Astrocyte of the spinal cord (primary cell): ENCODE measurements around the gene SUPT3H.

ENCODE experiments used
- DNase-seq: peaks from one replicate; pipeline ENCODE4 v3.0.0; 2011; ENCODE audit warnings: low read depth, low spot score
- H3K4me3 ChIP-seq: 2 replicates; pipeline ENCODE4 v1.5.1; 2011; ENCODE audit warnings: low read depth, mild to moderate bottlenecking, low read length, moderate library complexity
- in situ Hi-C: cut with HindIII; loops from 2 replicates; pipeline ENCODE4 v1.10.0; 2017; ENCODE audit warnings: low sequenced_read_pairs
- TF ChIP-seq, protein P1 (sequence below): IDR thresholded peaks from 2 replicates; pipeline ENCODE4 v1.5.1; 2012; ENCODE audit warnings: low read depth, mild to moderate bottlenecking, low read length, inconsistent platforms

Gene SUPT3H

DNA sequence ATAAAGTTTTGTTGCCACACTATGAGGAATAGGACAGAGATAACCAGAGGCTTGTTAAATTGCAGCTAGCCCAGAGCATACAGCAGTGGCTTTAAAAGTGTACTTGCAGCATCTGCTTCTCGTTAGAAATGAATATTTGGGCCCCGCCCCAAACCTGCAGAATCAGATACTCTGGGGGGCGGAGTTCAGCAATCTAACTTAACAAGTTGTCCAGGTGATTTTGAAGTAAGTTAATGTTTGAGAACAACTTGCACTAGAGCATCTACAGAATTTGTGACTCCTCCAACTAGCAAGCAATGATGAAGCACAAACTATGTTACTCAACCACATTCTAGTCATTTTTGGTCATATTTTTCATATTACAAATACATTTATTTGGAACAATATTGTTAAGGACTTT lies 10.6 kb upstream of the SUPT3H start:
- in situ Hi-C loops, result no loop called here
- no peak for DNase-seq
- TF ChIP-seq, protein P1, sequence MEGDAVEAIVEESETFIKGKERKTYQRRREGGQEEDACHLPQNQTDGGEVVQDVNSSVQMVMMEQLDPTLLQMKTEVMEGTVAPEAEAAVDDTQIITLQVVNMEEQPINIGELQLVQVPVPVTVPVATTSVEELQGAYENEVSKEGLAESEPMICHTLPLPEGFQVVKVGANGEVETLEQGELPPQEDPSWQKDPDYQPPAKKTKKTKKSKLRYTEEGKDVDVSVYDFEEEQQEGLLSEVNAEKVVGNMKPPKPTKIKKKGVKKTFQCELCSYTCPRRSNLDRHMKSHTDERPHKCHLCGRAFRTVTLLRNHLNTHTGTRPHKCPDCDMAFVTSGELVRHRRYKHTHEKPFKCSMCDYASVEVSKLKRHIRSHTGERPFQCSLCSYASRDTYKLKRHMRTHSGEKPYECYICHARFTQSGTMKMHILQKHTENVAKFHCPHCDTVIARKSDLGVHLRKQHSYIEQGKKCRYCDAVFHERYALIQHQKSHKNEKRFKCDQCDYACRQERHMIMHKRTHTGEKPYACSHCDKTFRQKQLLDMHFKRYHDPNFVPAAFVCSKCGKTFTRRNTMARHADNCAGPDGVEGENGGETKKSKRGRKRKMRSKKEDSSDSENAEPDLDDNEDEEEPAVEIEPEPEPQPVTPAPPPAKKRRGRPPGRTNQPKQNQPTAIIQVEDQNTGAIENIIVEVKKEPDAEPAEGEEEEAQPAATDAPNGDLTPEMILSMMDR, result no peak

DNA sequence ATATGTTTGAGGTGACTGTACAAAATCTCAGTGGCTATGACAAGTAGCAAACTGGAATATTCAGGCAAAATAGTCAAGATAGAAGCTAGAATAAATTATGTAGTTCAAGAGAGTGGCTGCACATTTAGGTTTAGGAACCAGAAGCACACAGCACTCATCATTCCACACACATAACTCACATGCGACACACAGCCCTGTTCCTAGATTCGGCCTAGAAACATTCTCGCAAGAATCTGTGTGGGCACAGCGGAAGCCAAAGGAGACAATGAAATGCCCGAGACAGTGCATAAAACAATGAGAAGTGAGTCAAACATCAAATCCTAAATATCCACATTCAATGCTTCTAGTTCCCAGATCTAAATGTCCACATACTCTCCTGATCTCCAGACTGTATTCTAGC lies 9.5 kb upstream of the SUPT3H start:
- TF ChIP-seq, protein P1, result no peak

More for the DNA sequence above, 10.6 kb upstream of the SUPT3H start:
- no peak overlapping the region for H3K4me3 ChIP-seq

DNA sequence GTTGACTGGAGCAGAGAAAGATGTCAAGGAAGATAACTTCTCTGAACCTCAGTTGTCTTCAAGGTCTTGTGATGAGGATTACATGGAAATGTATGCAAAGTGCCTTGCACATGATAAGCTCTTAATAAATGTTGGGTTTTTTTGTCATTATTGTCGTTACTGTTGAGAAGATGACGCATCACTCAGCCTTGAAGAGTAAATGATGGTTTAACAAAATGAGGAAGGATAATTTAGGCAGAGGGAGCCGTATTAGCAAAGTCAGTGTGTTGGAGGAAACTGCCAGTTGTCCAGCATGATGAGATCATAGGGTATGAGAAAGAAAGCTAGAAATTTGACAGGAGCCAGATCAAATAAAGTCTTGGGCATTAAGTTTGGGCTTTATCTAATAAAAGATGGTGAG lies 8.8 kb upstream of the SUPT3H start:
- no peak overlapping the region for H3K4me3 ChIP-seq
- TF ChIP-seq, protein P1, result no peak
- DNase-seq, result no peak
- in situ Hi-C loops, result no loop called here

More for the DNA sequence above, 9.5 kb upstream of the SUPT3H start:
- in situ Hi-C loops, result no loop called here
- DNase-seq, result peak; percentile 24
- H3K4me3 ChIP-seq, result no peak overlapping the region

DNA sequence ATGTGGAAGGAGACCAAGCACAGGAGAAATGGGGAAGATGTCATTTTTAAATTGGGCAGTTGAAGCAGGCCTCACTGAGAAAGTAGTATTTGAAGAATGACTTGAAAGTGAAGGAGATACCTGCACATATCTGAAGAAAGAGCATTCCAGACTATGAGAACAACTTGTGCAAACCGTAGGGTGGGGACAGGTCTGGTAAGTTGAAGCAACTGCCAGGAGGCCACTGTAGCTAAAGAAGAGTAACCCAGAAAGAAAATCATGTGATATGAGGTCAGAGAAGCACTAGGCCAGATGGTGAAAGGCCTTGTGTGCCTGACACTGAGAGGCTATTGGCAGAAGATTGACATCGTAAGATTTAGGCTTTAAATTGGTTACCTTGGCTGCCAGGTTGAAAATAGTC lies 4.7 kb upstream of the SUPT3H start:
- in situ Hi-C loops, result no loop called here
- DNase-seq, result no peak
- TF ChIP-seq, protein P1, result no peak

DNA sequence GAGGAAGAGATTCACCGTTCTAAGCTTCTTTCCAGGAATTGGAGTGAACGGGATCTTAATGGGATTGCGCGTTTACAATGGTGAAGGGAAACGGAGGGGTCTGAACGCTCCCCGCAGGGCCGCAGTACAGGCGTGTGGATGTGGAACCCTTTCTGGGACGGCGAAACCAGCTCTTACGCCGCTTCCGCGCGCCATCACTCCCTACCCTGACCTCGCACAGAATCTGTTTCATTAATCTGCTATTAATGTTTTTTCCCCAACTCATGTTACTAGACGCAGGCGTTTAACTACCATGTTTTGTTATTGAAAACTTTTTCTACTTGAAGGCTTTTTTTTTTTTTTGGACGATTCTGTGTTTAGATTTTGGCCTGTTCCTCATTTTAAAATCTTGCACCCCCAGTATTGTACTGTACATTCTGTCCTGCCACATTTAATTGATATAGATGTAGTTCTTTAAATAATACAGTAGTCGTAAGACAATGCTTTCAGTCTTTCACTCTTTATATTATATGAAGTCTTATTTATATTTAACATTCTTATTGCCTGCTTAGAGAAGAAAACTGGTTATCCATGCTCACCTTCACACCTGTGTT lies 696 bp upstream of the SUPT3H start:
- DNase-seq, result peak; percentile 25
- H3K4me3 ChIP-seq, result peak overlapping the region; percentile 74
- TF ChIP-seq, protein P1, result no peak
- in situ Hi-C loops, result no loop called here

More for the DNA sequence above, 4.7 kb upstream of the SUPT3H start:
- H3K4me3 ChIP-seq, result no peak overlapping the region

DNA sequence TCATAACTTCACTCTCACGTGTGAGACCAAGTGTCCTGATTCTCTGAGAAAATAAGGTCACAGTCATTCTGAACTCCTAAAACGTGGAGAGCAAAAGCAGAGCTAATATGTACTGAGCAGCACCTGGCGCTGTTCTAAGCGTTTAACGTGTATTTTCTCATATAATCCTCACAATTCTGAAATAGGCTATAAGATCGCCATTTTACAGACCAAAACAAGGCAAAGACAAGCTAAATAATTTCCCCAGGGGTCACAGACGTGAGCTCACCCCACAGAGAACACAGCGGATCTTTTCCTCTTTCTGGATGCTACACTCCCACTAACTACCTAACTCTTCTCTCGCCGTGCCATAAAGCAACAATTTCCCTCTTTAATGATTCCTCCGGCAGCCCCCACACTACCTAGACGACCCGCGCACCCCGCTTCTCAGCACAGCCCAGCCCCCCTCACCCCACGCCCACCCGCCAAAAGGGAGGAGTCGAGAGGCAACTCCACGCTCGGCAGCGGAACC lies 636 bp downstream of the SUPT3H start:
- in situ Hi-C loops, result no loop called here
- peak overlapping the region; percentile 74 for H3K4me3 ChIP-seq
- DNase-seq, result no peak
- TF ChIP-seq, protein P1, result no peak
